Skin epidermis (tissue), 12 donors: ENCODE results near the gene FLOT2.

Experiments used
- H3K27ac ChIP-seq, 21 experiments: fragments of 200-600 bp; sonication (generic) in 11 of 21; one replicate each; pipeline ENCODE4 v1.5.0; 2020; ENCODE audit warnings: mild to moderate bottlenecking in 3 of 21, inconsistent platforms in 2 of 21, moderate library complexity in 2 of 21
- H3K4me3 ChIP-seq, 7 experiments: fragments of 200-600 bp; sonication (generic) in 2 of 7; one replicate each; pipeline ENCODE4 v1.5.0; 2020; ENCODE audit warnings: inconsistent platforms in 2 of 7, mild to moderate bottlenecking in 2 of 7, moderate library complexity in 1 of 7

FLOT2 gene

GRCh38 chr17:28918295-28918694, 20.8 kb upstream of the FLOT2 start:
- no peak overlapping the region for H3K4me3 ChIP-seq
- peak overlapping the region in 1 of 21 experiments; percentile 10 for H3K27ac ChIP-seq

GRCh38 chr17:28917465-28917864, 19.9 kb upstream of the FLOT2 start:
- no peak overlapping the region for H3K4me3 ChIP-seq
- H3K27ac ChIP-seq, result peak overlapping the region in 3 of 21 experiments; percentile 4 to 25 (median 16)

GRCh38 chr17:28917029-28917428, 19.5 kb upstream of the FLOT2 start:
- peak overlapping the region in 3 of 21 experiments; percentile 4 to 25 (median 16) for H3K27ac ChIP-seq
- H3K4me3 ChIP-seq, result no peak overlapping the region

DNA sequence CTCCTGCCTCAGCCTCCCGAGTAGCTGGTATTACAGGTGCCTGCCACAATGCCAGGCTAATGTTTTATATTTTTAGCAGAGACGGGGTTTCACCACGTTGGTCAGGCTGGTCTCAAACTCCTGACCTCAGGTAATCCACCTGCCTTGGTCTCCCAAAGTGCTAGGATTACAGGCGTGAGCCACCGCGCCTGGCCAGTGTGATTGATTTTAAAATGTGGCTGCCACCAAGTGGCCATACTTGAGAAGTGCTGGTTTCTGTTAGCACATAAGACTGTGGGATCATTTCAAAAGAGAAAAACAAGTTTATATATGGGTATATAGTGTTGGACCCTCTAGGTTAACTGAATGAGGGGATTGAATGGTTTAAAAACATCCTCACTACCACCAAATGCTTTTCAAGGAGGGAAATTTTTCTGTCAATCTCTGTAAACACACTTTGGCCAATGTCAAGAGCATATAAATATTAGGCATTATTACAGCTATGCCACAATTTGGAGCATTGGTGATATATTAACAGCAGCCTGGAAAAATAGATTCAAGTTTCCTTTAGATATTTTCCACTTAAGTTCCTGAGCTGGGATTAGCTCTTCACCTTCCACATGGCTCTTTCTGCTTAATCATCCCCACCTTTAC, 18.9 kb upstream of the FLOT2 start:
- Histone ChIP-seq H3K27ac (no peak overlapping the region), H3K4me3 (no peak overlapping the region)

DNA sequence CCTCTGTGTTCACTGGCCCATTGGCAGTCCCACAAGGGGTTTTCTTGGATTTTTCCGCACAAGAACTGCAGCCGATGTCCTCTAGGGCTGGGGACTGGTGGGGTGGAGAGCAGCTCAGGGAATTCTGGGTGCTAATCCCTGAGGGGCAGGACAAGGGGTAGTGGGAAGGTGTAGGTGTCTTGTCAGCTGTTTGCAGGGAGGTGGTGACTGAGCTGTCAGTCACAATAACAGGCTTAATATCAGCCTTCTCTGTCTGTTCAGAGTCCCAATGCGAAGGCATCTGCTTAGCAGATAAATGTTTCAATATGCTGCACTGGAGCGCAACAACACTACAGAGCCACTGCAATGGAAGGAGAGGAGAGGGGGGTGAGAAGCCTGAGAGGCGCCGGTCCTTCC, 15.4 kb upstream of the FLOT2 start:
- H3K27ac ChIP-seq, result peak overlapping the region in 2 of 21 experiments; percentile 5 to 13
- no peak overlapping the region for H3K4me3 ChIP-seq

DNA sequence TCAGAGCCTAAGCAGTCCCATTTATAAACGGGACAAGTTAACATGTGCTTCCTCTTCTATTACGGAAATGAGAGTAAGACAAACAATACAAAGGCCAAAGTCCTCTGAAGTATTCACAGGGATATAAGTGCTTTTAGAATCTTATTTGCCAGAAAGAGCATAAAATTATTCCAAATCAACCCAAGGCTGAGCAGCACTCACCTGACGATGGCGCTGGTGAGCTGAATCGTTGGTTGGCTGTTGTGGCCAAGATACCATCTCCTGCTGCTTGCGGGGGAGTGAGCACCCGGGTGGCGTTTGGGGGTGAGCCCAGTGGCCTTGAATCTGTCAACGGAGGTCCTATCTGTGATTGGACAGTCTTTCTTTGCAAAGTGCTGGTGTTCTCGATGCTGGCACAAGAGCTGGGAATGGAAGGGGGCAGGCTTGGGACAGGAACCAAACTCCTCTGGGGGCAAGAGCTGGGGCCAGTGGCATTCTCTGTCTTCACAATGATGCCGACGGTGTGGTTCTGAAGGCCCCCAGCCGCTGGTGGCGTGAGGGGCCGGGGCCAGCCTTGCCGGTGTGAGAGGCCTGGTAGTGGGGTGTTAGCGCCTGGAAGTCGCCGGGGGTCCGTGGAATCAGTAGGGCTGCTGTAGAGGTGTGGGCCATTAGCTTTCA, 14.9 kb upstream of the FLOT2 start:
- Histone ChIP-seq H3K4me3 (no peak overlapping the region), H3K27ac (peak overlapping the region in 2 of 21 experiments; percentile 5 to 13)

DNA sequence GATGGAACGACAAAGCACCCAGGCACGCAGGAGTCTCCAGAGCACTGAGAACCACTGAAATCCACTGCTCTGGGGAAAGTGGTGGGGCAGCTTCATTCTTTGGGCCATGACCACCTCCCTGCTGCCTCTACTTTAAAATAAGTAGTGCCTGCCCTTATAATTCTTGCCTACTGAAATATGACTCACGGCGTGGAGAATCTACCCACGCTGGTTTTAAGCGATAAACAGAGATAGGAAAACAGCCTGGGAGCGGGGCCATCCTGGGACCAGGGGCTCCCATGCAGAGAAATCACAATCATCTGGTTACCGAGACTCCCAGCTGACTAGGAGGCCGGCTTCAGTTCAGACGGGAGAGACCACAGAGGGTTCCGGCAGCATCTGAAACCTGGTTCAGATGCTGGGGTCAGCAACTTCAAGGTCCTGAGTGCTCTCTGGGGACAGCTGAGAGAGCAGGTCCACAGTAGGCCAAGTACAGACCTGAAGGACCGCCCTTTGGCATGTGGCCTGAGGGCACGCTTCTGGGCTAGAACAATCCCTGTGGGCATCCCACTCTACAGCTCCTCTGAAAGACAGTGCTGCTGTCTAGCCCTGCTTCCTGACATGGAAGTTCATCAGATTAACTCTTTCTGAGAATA, 14.0 kb upstream of the FLOT2 start:
- Histone ChIP-seq H3K27ac (peak overlapping the region in 1 of 21 experiments; percentile 65), H3K4me3 (no peak overlapping the region)

- H3K4me3 ChIP-seq, result no peak overlapping the region
- H3K27ac ChIP-seq, result no peak overlapping the region
These were observed 13.0 kb upstream of the FLOT2 start for GRCh38 chr17:28910534-28910933.

DNA sequence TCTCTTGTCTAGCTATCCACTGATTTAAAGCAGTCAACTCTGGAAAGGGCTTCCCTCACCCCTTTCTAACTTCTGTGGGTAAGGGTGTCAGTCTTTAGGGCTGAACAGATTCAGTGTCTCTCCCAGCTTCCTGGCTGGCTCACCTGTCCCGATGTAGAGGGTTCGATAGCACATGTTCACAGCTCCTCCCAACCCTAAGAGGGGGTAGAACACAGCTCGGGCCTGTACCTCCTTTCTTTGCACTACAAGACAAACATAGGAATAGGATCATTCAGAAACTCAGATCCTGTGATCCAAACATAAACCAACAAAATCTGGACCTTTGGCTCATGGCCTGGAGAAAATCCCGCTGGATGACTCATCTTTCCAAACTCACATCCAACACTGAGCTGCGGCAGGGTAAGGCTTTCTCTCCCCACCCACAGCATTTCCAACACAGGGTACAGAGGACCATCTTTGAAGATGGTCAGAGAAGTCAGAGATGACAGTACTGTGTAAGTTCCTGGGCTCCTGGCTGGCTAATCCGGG, 11.2 kb upstream of the FLOT2 start:
- Histone ChIP-seq H3K27ac (peak overlapping the region in 11 of 21 experiments; percentile 22 to 66 (median 55)), H3K4me3 (no peak overlapping the region)

- H3K27ac ChIP-seq, result peak overlapping the region in 12 of 21 experiments; percentile 7 to 66 (median 54)
- no peak overlapping the region for H3K4me3 ChIP-seq
These were observed 10.4 kb upstream of the FLOT2 start for GRCh38 chr17:28907709-28908475.

DNA sequence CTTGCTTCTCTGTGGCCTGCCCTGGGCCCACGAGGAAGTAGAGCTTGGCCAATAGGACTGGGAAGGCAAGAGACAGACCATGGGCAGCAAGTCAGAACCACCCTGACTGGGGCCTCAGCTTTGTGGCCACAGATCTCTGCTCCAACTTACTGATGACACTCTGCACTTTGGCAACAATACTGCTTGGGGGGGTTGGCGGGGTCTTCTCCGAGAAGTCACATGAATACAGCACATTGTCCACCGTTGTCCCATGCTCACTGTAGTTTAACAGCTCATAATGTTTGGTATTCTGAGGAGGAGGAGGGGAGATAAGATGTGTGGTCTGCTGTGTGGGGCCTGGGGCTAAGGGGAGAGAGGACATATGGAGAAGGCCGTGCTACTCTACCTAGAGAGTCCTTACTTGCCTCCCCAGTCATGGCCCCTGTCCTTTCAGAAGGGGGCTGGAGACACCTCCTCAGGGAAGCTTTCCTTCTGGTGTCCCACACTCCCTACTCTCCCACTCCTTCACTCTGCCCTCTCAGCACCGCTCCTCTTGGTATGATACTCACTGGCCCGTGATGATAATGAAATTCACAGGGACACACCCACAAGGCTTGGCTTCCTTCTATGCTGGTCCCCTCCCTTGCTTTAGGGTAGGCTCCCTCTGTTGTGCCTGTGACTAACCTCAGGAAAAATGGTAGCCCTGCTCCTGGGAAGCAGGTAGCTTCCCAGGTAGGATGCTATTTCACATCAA, 9.3 kb upstream of the FLOT2 start:
- no peak overlapping the region for H3K4me3 ChIP-seq
- peak overlapping the region in 4 of 21 experiments; percentile 1 to 25 (median 12) for H3K27ac ChIP-seq

DNA sequence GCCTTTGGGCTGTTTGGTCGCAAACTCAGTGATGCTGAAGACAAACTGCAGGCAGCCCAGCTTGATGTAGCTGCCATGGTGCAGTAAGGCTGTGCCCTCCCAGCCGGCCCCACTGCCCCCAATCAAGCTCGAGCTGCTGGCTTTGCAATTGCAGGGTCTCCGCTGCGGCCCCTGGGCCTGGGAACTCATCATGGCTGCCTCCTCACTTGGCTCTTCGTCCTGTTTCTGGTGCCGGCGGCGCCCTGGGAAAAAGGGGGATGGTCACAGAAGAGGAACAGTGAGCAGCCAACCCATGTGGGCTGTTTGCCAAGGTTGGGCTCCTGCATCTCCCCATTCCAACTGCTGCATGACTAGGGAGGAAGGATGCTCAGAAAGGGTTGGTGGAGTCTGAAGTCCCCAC, 8.7 kb upstream of the FLOT2 start:
- Histone ChIP-seq H3K4me3 (no peak overlapping the region), H3K27ac (peak overlapping the region in 1 of 21 experiments; percentile 2)

DNA sequence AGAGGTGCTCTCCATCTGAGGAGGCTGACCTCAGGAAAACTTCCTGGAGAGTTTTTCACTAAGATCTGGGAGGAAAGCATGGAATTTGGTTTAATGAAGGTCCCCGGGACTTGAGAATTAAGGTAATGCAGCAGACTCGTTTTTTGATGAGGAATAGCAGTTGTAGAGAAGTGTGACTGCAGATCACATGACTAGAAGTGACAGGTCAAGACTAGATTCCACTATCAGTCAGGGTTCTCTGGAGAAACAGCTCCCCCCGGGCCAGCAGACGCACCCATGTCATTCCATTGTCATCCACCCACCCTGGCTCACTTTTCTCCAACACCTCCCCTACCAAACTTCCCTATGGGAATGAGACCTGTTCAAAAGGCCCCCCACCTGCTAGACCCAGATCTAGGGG, 7.3 kb upstream of the FLOT2 start:
- Histone ChIP-seq H3K27ac (no peak overlapping the region), H3K4me3 (no peak overlapping the region)

GRCh38 chr17:28903546-28903841, 6.0 kb upstream of the FLOT2 start:
- peak overlapping the region in 3 of 21 experiments; percentile 30 to 92 (median 88) for H3K27ac ChIP-seq
- peak overlapping the region in 2 of 7 experiments; percentile 62 to 85 for H3K4me3 ChIP-seq

DNA sequence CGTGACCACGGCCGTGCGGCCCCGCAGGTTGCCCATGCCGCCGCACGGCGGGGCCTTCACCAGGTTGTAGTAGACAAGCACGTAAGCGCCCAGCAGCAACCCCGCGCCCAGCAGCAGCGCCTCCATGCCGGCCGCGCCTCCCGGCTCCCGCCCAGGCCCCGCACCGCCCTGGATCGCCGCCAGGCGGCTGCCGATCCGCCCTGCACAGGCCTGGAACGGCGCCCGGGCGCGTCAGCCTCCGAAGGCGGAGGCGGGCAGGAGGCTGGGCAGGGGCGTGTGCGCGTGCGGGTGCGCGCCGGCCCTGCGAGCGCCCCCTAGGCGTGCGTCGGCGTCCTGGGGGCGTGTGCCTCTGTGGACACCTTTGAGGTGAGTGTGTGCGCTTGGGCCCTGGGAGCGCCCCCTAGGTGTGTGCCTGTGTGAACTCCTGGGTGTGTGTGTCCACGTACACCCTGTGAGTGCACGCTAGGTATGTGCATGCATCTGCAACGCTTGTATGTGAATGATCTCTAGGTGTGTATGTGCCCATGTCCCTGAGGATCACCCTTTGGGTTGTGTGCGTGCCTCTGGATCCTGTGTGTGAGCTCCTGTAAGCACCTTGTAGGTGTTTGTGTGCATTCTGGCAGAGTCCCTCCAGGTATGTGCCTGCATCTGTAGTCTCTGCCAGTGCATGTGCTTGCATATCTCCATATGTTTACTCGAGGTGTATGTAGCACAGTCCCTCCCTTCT, 5.4 kb upstream of the FLOT2 start, which contains the start of gene DHRS13:
TSS of gene DHRS13 (minus strand) at position 261 of the 727 bp plus-strand sequence. CDS start at position 126, 135 bp downstream.
- H3K4me3 ChIP-seq, result peak within 1 kb of the TSS; percentile 46 to 85 (median 68)
- peak within 1 kb of the TSS in 20 of 21 experiments; percentile 57 to 92 (median 82) for H3K27ac ChIP-seq

DNA sequence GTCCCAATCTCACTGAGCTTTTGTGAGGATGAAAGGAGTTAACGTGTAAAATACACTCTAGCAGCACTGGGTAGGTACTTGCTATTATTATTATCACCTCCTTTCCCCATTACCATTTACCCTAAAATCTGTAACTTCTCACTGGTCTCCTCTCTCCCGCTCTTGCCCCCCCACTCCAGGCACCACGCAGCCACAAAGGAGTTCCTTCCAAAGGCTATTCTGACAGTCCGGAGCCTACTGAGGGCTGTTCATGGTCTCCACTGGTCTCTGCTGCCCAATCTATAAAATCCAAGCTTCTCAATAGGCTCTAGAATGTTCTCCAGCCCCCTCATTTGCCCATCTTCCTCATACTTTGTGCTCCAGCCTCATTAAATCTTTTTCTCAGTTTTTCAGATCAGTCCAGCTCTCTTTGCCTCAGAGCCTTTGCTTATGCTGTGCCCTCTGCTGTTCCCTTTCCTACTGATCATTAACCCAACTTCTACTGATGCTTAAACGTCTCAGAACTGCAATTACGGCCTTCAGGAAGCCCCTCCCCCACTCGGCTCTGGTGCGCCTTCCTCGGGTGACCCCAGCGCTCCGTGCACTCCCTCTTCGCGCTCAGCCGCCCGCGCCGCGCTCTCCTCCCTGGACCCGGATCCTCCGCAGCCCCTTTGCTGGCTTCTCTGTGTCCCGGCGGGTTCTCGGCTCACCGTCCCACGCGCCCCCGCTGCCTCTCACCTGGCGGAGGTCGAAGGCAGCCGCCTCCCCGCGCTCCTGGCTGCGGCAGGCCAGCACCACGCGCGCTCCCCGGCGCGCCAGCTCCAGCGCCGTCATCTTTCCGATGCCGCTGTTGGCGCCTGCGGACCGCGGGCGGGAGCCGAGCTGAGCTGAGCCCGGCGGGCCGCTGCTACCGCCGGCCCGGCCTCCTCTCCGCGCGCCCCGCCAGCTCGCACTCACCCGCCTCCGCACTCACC, 4.6 kb upstream of the FLOT2 start:
- Histone ChIP-seq H3K4me3 (peak overlapping the region; percentile 46 to 85 (median 68)), H3K27ac (peak overlapping the region in 20 of 21 experiments; percentile 57 to 92 (median 82))

DNA sequence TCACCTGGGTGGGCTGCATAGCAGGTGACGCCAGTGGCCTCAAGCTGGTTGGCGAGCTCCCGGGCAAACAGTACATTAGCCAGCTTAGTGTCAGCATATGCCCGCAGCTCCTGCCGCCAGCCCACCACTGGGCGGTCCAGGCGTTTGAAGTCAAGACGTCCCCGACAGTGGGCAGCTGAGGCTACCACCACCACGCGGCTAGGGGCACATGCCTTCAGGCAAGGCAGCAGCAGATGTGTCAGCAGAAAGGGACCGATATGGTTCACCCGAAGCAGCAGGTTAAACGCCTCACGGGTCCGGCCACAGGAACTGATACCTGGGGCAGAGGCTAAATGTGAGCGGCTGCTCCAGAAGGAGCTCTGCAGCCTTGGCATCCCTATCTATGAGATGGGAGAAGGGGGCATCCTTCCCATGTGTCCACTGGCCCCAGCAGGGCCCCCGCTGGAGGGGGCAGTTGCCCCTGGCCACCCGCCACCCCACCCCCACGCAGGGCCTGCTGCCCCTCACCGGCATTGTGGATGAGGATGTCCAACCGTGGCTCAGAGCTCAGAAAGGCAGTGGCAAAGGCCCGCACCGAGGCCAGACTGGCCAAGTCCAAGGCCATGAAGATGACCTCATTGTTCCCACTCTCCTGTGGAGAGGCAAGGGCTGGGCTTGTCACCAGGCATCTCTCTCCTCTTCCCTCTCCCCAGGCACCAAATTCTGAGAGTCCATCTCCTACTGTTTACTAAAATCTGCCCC, 3.6 kb upstream of the FLOT2 start:
- no peak overlapping the region for H3K4me3 ChIP-seq
- peak overlapping the region in 1 of 21 experiments; percentile 92 for H3K27ac ChIP-seq
